ENCODE measurements around the gene MTHFD2L.

Gene MTHFD2L

GRCh38 chr4:74168841-74169240 lies 10.9 kb downstream of the MTHFD2L start:
- H3K4me3 ChIP-seq (ENCODE audit: low read length): no peak overlapping the region
- no peak for TF ChIP-seq CTCF (conservative IDR thresholded peaks at IDR 0.05; ENCODE audit: low read depth, low read length)
- DNase-seq (ENCODE audit: low read depth): no peak

- DNase-seq (ENCODE audit: low read depth): no peak
- no peak overlapping the region for H3K4me3 ChIP-seq (ENCODE audit: low read length)
- TF ChIP-seq CTCF (conservative IDR thresholded peaks at IDR 0.05; ENCODE audit: low read depth, low read length): no peak
These were observed 15.4 kb downstream of the MTHFD2L start for GRCh38 chr4:74173321-74173720.

- DNase-seq (ENCODE audit: low read depth): no peak
- H3K4me3 ChIP-seq (ENCODE audit: low read length): no peak overlapping the region
- no peak for TF ChIP-seq CTCF (conservative IDR thresholded peaks at IDR 0.05; ENCODE audit: low read depth, low read length)
These were observed 16.5 kb downstream of the MTHFD2L start for GRCh38 chr4:74174421-74174820.

GRCh38 chr4:74174941-74175340 lies 17.0 kb downstream of the MTHFD2L start:
- no peak for TF ChIP-seq CTCF (conservative IDR thresholded peaks at IDR 0.05; ENCODE audit: low read depth, low read length)
- no peak for DNase-seq (ENCODE audit: low read depth)
- no peak overlapping the region for H3K4me3 ChIP-seq (ENCODE audit: low read length)

- DNase-seq (ENCODE audit: low read depth): no peak
- H3K4me3 ChIP-seq (ENCODE audit: low read length): no peak overlapping the region
- no peak for TF ChIP-seq CTCF (conservative IDR thresholded peaks at IDR 0.05; ENCODE audit: low read depth, low read length)
These were observed 17.5 kb downstream of the MTHFD2L start for GRCh38 chr4:74175379-74175778.

- TF ChIP-seq CTCF (conservative IDR thresholded peaks at IDR 0.05; ENCODE audit: low read depth, low read length): no peak
- no peak for DNase-seq (ENCODE audit: low read depth)
- no peak overlapping the region for H3K4me3 ChIP-seq (ENCODE audit: low read length)
These were observed 20.9 kb downstream of the MTHFD2L start for GRCh38 chr4:74178798-74179197.

GRCh38 chr4:74181219-74181618 lies 23.3 kb downstream of the MTHFD2L start:
- TF ChIP-seq CTCF (conservative IDR thresholded peaks at IDR 0.05; ENCODE audit: low read depth, low read length): no peak
- H3K4me3 ChIP-seq (ENCODE audit: low read length): no peak overlapping the region
- DNase-seq (ENCODE audit: low read depth): no peak
